SW 1271 (cell line): ENCODE data around the gene UNC79.
"Not testable (repeated sequence)": the region's sequence is repeated elsewhere in the genome, so short reads cannot be mapped to it uniquely, and the experiment has no call there.

Experiments used
- DNase-seq, 2 experiments: peaks; one replicate each; lab custom pipeline; 2025; lab: John Stamatoyannopoulos, UW

UNC79 gene

DNA sequence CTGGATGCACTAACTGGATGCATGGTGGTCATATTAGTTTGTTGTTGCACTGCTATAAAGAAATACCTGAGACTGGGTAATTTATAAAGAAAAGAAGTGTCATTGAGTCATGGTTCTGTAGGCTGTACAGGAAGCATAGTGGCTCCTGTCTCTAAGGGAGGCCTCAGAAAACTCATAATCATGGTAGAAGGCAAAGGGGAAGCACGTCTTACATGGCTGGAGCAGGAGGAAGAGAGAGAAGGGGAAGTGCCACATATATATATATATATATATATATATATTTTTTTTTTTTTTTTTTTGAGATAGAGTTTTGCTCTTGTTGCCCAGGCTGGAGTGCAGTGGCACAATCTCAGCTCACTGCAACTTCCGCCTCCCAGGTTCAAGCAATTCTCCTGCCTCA is 62.9 kb downstream of the UNC79 start:
- not testable (repeated sequence) for DNase-seq

DNA sequence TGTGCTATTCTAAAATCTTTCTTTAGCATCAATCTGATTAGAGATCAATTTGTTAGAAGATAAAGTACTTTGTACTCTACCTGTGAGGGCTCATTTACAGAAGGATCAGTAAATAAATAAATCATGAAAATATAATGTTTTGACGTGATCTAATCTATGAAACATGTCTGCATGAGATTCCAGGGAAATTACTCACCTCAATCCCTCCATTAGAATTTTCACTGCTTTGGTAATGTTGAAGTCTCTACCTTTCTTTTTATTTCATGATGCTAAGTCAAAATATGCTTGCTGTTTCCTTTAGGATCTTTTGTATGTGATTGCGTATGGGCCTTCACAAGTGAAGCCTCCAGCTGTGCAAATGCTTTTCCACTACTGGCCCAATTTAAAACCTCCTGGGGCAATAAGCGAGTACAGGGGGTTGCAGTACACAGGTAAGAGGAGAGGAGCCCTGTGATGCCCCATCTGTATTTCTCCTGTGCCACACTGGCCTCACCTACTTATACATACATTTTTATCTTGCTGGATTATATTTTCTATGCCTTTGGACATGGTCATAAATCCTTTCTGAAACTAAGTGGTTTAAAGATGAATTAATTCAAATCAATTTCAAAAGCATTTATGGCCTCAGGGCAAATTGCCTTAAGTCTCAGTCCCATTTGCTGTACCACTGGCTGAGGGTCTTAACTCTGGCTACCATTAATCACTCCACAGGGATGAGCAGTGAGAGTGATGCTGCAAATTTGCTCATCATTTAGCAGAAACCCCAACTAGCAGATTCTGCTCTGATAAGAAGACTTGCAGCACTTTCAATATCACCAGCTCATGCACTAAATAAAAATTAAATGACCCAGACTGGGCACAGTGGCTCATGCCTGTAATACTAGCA is 66.4 kb downstream of the UNC79 start:
- DNase-seq, result no peak

DNA sequence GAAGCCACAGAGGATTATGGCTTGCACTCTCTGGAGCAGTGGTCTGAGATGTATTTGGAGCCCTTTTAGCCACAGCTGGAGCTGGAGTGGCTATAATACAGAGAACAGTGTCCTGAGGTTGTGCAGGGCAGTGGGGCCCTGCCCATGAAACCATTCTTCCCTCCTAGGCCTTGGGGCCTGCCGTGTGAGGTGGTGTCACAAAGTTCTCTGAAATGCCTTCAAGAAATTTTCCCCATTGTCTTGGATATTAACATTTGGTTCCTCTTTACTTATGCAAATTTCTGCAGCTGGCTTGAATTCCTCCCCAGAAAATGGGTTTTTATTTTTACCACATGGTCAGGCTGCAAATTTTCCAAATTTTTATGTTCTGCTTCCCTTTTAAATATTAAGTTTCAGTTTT is 79.3 kb downstream of the UNC79 start:
- no peak for DNase-seq

DNA sequence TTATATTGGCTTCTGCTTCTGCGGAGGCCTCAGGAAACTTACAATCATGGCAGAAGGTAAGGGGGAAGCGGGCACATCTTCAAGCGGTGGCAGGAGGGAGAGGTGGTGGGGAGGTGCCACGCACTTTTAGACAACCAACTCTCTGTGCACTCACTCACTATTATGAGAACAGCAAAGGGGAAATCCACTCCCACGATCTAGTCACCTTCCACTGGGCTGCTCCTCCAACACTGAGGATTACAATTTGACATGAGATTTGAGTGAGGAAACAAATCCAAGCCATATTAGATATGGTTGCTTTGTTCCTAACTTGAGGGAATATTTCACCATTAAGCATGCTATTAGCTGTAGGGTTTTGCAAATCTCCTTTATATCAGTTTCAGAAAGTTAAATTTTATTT is 80.3 kb downstream of the UNC79 start:
- no peak for DNase-seq

DNA sequence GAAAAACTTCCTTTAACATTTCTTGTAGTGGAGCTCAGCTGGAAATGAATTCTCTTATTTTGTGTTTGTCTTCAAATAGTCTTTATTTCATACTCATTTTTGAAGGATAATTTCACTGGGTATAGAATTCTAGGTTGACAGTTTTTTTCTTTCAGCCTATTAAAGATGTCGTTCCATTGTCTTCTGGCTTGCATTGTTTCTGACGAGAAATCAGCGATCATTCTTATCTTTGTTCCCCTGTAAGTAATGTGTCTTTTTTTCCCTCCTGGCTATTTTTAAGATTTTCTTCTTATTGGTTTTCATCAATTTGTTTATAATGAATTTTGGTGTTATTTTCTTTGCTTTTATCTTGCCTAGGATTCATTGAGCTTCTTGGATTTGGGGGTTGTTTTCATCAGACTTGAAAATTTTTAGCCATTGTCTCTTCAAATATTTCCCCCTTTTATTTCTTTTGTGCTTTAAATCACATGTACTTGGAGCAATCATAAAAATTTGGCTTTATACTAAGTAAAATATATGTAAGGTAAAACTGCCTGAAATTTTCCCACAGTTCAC is 89.4 kb downstream of the UNC79 start:
- no peak for DNase-seq

DNA sequence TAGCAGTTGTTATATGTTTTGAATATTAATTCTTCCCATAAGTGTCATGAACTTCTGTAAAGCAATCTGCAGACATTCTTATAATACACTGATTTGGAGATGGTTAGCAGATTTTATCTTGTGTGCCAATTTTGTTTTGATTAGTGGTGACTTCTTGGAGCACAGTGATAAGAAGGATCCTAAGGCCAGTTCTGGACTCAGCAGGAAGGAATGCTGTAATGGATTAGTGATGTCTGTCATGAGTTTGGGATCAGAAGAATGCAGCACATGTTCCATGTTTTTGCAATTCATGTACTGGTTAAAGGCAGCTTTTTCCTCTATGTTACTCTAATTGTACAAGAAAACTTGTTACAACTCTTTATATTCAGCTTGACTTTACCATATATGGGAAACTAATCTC is 91.5 kb downstream of the UNC79 start:
- DNase-seq, result no peak

DNA sequence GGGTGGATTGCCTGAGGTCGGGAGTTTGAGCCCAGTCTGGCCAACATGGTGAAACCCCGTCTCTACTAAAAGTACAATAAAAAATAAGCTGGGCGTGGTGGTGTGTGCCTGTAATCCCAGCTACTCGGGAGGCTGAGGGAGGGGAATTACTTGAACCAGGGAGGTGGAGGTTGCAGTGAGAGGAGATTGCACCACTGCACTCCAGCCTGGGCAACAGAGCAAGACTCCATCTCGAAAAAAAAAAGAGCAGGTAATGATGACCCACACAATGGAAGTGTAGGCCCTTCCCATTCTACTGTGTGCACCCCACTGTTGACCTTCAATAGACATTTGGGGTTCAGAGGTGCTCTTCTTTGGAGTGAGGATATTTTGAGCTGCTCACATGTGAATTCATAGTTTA is 94.5 kb downstream of the UNC79 start:
- not testable (repeated sequence) for DNase-seq

DNA sequence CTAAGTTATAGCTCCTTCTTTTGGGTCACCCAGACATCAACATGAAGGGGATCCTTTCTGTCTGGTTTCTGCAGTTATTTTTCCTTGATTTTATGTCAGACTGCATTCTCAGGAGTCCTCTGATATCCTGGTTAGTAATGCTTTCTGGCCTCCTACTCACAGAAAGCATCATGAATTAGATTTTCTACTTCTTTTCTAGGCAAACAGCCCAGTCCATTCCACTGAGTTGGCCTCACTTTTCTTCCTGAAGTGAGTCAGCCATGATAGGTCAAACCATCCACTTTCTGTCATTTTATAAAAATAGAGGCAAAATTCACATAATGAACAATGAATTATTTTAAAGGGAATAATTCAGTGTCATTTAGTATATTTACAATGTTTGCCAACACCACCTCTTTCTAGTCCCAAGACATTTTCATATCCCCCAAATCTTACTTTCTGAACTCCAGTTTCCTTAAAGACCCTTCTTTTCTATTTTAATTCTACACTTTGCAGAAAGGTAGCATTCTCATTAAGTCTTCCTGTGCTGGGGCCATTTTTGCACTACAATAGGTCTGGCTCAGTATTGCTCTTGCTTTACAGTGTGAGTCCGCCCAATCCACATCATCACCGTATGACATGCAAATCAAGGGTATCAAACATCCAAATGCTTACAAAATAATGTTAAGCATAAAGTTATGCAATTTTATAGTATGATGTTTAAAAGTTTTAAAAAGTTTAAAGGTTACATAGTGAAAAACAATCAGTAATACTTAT is 95.1 kb downstream of the UNC79 start:
- no peak for DNase-seq

DNA sequence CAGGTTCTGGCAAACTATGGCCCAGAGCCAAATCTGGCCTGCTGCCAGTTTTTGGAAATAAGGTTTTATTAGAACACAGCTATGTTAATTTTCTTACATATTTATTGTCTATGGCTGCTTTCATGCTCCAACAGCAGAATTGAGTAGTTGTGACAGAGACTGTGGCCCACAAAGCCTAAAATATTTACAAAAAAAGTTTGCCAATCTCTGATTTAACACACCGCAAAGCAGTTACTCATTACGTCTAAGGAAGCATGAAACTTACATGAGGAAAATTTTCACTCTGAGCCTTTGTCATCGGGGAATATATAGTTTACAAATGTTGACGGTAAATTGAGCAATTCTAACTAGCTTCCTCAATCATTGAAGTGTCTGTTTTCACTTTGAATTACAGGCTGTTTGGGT is 96.5 kb downstream of the UNC79 start:
- no peak for DNase-seq

DNA sequence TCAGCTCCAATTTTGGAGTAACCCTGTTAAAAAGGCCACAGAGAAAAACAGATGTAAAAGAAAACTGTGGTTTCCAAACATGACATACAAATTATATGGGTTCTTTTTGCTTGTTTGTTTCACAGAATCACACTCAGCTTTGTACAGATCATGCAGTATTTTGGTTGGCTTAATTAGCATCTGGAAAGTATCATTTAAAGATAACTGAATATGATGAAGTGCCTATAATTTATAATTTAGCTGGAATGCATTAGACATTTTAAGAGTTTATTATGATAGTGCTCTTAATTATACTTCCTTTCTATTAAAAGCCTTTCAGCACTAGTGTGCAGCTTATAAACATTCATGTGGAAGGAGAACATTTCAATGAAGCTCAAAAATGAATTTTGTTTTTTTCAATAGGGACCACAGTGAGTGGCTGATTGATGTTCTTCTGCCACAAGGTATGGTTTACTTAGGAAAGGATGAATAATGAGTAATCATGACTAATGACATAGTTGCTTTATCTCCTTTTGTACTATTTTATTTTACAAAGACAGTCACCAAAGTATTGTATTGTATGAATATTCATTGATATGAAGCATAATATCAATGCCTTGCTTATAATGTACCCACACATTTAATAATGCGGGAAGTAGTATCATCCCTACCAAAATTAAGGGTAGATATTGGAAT is 98.3 kb downstream of the UNC79 start:
- DNase-seq, result no peak

DNA sequence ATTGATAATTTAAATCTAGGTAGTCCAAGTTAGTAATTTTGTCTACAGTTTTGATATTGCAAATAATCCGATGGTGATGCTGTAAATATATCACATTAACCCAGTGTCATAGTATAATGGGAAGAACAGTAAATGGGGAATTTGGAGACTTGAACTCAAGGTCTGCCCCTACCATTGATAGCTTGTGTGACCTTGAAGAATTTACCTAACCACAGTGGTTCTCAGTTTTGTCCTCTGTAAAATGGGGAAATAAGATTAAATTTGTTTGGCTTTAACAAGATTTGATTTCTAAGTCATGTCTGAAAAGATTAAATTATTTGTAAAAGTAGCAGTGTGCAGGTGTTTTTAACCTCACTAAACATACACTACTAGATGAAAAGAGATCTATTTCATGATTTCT is 100.9 kb downstream of the UNC79 start:
- DNase-seq, result no peak

DNA sequence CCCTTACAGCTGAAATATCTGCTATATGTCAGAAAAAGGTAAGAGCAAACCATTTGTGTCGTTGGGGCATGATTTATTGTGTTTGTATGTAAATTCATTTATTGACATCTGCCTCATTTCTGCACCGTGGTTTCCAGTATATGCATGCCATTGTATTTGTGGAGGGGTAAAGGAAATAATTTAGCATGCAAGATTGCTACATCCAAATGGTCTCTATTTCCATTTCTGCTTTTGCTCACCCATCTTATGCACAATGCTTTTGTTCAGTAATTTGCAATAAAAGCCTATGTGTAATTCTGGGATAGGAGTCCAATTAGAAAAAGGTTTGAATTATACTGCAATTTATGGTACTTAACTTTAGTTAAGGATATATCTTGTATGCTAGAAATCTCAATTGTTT is 101.8 kb downstream of the UNC79 start:
- no peak for DNase-seq

DNA sequence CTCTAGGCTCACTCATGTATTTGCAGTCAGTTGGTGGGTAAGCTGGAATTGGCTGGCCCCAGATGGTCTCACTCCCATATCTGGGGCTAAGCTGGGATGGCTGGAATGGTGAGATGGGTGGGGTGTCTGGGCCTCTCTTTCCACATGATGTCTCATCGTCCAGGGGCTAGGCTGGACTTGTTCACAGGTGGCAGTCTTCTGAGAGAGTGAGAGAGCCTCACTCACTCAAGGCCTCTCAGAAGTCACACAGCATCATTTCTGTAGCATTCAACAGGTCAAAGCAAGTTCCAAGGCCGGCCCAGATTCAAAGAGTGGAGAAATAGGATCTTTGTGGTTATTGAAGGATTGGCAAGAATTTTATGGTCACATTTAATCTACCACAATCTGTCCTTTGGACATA is 102.7 kb downstream of the UNC79 start:
- DNase-seq, result no peak

DNA sequence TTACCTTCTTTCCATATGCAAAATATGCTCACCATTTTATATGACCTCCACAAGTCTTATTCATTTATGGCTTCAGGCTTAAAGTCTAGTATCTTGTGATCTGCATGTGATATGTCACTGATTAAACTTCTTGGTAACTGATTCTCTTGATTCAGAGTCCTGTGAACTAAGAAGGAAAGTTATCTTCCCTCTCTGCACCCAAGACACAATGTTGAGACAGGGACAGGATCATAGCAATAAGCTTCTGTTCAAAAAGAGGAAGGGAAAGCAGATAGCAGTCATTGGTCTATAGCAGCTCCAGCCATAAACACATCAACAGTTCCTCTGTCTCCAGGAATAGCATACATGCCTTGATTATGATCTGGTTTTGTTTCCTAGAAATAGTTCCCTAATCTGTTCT is 103.1 kb downstream of the UNC79 start:
- DNase-seq, result no peak

DNA sequence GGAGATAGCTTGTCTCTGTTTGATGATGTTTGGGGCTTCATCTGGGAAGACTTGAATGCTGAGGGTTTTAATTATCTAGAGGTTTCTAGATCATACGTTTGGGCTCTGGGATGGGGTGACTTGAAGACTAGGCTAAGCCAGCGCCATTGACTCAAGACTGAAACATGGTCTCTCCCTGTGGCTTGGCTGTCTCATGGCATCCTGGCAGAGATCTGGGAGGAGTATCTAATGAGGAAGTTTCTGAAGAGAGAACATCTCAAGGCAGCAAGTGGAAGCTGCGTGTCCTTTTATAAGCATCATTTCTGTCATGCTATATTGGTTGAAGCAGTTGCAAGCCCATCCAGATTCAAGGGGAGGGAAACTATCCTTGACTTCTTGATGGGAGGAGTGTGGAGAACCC is 104.8 kb downstream of the UNC79 start:
- DNase-seq, result no peak

DNA sequence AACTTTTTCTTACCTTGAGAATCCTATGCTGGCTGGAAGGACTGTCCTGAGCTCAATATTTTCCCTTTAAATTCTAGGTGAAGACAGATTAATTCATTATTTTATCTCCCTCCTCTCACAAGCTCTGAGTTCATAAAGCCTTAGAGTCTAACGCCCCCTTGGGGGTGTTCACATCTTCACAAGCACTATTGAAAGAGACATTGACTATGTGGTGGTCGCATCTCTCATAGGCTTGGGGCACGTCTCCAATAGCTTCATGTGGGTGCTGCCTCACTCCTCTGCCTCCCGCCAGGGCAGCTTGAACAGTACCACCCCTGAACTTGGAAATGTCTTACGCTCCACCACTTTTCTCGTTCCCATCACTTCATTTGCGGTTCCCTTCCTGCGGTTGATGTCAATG is 106.2 kb downstream of the UNC79 start:
- peak in 1 of 2 experiments; percentile 8 for DNase-seq

DNA sequence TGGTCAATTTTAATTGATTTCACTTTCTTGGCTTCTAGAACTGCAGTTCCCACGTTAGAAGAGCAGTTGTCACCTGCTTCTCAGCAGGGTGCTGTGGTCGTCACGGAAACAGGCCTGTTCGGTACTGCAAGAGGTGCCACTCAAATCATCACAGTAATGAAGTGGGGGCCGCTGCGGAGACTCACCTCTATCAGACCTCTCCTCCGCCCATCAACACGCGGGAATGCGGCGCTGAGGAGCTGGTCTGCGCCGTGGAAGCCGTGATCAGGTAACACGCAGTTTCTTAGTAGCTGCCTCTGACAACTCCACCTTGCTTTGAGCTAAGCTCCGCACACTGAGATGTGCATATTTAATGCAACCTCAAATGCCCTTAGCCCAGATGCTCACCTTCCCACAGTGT is 107.2 kb downstream of the UNC79 start:
- DNase-seq, result no peak

DNA sequence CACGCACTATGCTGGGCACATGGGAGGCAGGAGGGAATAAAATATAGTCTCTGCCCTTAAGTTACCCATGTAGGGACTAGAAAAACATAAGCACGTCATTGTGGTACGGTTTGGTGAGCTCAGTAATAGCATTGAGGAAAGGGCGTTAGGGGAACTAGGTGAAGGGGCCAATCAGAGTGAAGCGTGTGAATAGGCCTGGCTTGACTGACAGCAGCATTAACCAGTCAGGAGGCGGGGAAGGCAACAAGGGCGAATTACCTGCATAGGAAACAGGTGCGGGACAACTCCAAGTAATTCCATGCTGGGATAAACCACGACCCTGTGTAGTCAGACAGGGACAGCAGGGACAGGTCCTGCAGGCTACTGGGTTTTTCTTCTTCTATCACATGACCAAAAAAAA is 107.7 kb downstream of the UNC79 start:
- no peak for DNase-seq

DNA sequence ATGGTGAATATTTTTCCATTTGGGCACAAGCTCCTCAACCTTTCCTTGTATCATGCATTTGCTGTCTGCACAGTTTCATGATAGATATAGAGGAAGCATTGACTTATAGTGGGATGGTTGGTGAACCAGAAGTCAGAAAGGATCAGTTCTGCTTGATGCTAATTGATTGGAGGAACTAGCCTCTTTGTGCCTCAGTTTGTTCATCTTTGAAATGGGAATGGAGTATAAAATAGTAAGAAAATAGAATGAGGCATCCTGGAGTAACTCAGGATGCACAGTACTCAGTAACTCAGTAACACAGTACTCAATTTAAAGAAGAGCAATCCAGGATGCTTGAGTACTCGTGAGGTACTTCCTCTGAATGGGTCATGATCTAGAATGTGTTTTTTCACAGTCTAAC is 109.5 kb downstream of the UNC79 start:
- no peak for DNase-seq

DNA sequence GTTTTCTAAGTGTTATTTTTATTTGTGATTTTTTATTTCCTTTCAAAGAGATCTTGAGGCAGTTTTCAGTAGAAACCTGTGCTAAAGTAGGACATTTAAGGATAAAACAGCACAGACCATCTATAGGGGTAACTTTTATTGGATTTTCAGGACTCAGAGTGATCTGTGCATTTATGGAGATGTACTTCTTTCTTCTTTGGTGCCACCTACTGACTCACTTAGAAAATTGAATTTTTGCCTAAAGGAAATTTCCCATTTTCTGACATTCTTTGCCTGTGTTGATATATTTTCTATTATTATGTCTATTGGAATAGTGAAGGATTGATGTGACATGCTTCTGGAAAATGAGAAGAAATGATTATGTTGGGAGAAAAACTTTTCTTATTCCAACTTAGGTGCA is 113.0 kb downstream of the UNC79 start:
- DNase-seq, result peak in 1 of 2 experiments; percentile 50

DNA sequence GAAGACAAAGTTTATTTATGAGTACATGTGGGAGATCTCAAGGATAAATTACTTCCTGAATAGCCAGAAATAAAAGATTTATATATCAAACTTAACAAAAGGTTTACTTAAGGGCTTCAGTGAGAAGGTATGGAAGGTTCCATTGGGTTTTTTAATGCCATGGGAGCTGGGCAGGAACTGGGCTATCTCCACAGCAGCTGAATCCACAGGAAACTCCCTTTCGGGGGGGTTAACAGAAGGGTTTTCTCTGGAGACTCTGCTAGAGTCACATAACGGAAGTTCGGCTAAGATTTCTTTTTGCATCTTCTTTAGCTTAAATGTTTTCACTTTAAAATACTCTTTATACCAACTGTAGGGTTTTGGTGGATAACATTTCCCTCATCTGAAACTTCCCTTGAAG is 113.5 kb downstream of the UNC79 start:
- no peak for DNase-seq

DNA sequence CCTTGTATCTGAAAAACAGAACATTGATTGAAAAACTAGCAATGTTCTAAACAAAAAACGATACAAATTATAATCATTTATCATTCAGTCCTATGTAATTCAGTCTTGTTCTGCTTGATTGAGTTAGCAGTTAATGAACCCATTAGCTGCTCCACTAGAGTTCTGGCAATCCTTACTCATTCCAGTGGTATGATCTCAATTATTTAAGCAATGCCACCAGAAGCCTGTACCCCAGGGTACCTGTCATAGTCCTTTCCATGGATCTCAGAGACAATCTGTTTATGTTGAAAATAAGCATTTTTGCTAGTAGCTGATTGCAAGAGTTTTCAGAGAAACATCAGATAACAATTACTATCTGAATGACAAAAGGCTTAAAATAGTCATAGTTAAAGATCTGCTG is 115.9 kb downstream of the UNC79 start:
- DNase-seq, result no peak
